NCI-H1694 (cell line): Measurements from ENCODE around the gene VPS11.
"Not testable (repeated sequence)": the region's sequence is repeated elsewhere in the genome, so short reads cannot be mapped to it uniquely, and the experiment has no call there.

Source experiments
- DNase-seq: peaks from one replicate; lab custom pipeline; 2025; lab: John Stamatoyannopoulos, UW

Gene VPS11

GRCh38 chr11:119038884-119039283 lies 28.7 kb upstream of the VPS11 start:
- no peak for DNase-seq

- not testable (repeated sequence) for DNase-seq
Measured at GRCh38 chr11:119039471-119039870, 28.1 kb upstream of the VPS11 start.

- DNase-seq, result no peak
Measured at GRCh38 chr11:119041821-119042514, 25.6 kb upstream of the VPS11 start.

GRCh38 chr11:119042927-119043326 lies 24.7 kb upstream of the VPS11 start:
- DNase-seq, result no peak

GRCh38 chr11:119044708-119045107 lies 22.9 kb upstream of the VPS11 start:
- no peak for DNase-seq

- no peak for DNase-seq
Measured at GRCh38 chr11:119046489-119046888, 21.1 kb upstream of the VPS11 start.

GRCh38 chr11:119047205-119047604 lies 20.4 kb upstream of the VPS11 start:
- DNase-seq, result no peak

GRCh38 chr11:119048644-119049043 lies 19.0 kb upstream of the VPS11 start:
- no peak for DNase-seq

GRCh38 chr11:119049081-119049480 lies 18.5 kb upstream of the VPS11 start:
- no peak for DNase-seq

- no peak for DNase-seq
Measured at GRCh38 chr11:119051440-119052162, 16.0 kb upstream of the VPS11 start.

GRCh38 chr11:119052163-119052814 lies 15.3 kb upstream of the VPS11 start:
- DNase-seq, result no peak

- no peak for DNase-seq
Measured at GRCh38 chr11:119054418-119054817, 13.2 kb upstream of the VPS11 start.

GRCh38 chr11:119055901-119056300 lies 11.7 kb upstream of the VPS11 start:
- DNase-seq, result no peak

GRCh38 chr11:119056421-119056999 lies 11.1 kb upstream of the VPS11 start:
- DNase-seq, result no peak

GRCh38 chr11:119057000-119057769 lies 10.4 kb upstream of the VPS11 start, which contains the start of gene HYOU1:
TSS of gene HYOU1 (minus strand) at chr11:119057205. CDS start at chr11:119056160, 1,045 bp downstream.
- DNase-seq, result peak; percentile 45

- not testable (repeated sequence) for DNase-seq
Measured at GRCh38 chr11:119059128-119059527, 8.5 kb upstream of the VPS11 start.

- no peak for DNase-seq
Measured at GRCh38 chr11:119061256-119061655, 6.4 kb upstream of the VPS11 start.

- DNase-seq, result no peak
Measured at GRCh38 chr11:119062779-119063178, 4.8 kb upstream of the VPS11 start.

- no peak for DNase-seq
Measured at GRCh38 chr11:119065369-119065768, 2.2 kb upstream of the VPS11 start.

GRCh38 chr11:119077839-119078238 lies 10.2 kb downstream of the VPS11 start:
- no peak for DNase-seq

GRCh38 chr11:119078675-119079420 lies 11.2 kb downstream of the VPS11 start:
- DNase-seq, result no peak
